DND-41 (cell line): ENCODE data around the gene BARHL2.

Experiments used
- ATAC-seq: fragments of 200-7000 bp; cut with Tn5 transposase; 3 replicates; pipeline ENCODE4 v1.9.1; 2021; ENCODE audit warnings: low read depth; ENCODE audit not compliant: insufficient read depth
- DNase-seq: peaks from one replicate; pipeline ENCODE4 v3.0.0-alpha.2; 2020
- H2AFZ ChIP-seq: 2 replicates; pipeline ENCODE4 v1.6.0; 2012; ENCODE audit warnings: low read depth, low read length
- H3K27ac ChIP-seq: 2 replicates; pipeline ENCODE4 v1.5.1; 2012; ENCODE audit warnings: low read length, inconsistent platforms
- H3K27me3 ChIP-seq: fragments of 200-600 bp; sonication (generic); 2 replicates; pipeline ENCODE4 v1.6.0; 2012; ENCODE audit warnings: low read length, mild to moderate bottlenecking, inconsistent platforms; ENCODE audit not compliant: insufficient read depth, poor library complexity
- H3K36me3 ChIP-seq: 2 replicates; pipeline ENCODE4 v1.5.1; 2012; ENCODE audit warnings: low read length, inconsistent platforms; ENCODE audit not compliant: insufficient read depth
- H3K4me1 ChIP-seq: 2 replicates; pipeline ENCODE4 v1.5.1; 2012; ENCODE audit warnings: mild to moderate bottlenecking, low read length; ENCODE audit not compliant: insufficient read depth
- H3K4me2 ChIP-seq: 2 replicates; pipeline ENCODE4 v1.6.0; 2012; ENCODE audit warnings: mild to moderate bottlenecking, moderate library complexity, low read length, inconsistent platforms; ENCODE audit not compliant: insufficient read depth
- H3K4me3 ChIP-seq, 2 experiments: fragments of 200-600 bp in 1 of 2; shearing (Covaris generic) in 1 of 2; 2 replicates each; pipeline ENCODE4 v1.5.1; 2012 to 2016; ENCODE audit warnings: inconsistent platforms in 2 of 2, low read length in 2 of 2, mild to moderate bottlenecking in 2 of 2, low read depth in 1 of 2, moderate library complexity in 1 of 2
- H3K79me2 ChIP-seq: 2 replicates; pipeline ENCODE4 v1.6.0; 2012; ENCODE audit warnings: low read length, inconsistent platforms; ENCODE audit not compliant: insufficient read depth
- H3K9ac ChIP-seq: 2 replicates; pipeline ENCODE4 v1.6.0; 2012; ENCODE audit warnings: low read depth, mild to moderate bottlenecking, inconsistent platforms, low read length, moderate library complexity
- H3K9me3 ChIP-seq: 2 replicates; pipeline ENCODE4 v1.5.1; 2012; ENCODE audit warnings: low read length, moderate library complexity, mild to moderate bottlenecking, inconsistent platforms; ENCODE audit not compliant: insufficient read depth, severe bottlenecking
- H4K20me1 ChIP-seq: 2 replicates; pipeline ENCODE4 v1.6.0; 2012; ENCODE audit warnings: low read length; ENCODE audit not compliant: insufficient read depth
- CTCF ChIP-seq: IDR thresholded peaks from 2 replicates; pipeline ENCODE4 v1.5.1; 2012; ENCODE audit warnings: borderline replicate concordance, low read length, moderate library complexity, mild to moderate bottlenecking; ENCODE audit not compliant: poor library complexity, severe bottlenecking; ENCODE audit errors: extremely low read depth
- EZH2 ChIP-seq: IDR thresholded peaks from 3 replicates; pipeline ENCODE4 v1.6.1; 2012; ENCODE audit warnings: borderline replicate concordance, low read depth, mild to moderate bottlenecking, moderate library complexity, low read length, inconsistent platforms; ENCODE audit not compliant: severe bottlenecking

Gene BARHL2

GRCh38 chr1:90761781-90762589 lies 44.9 kb upstream of the BARHL2 start:
- DNase-seq (no peak), ATAC-seq (no peak)
- no peaks in the 10 kb centered on the region for H3K4me1 ChIP-seq
- H3K79me2 ChIP-seq = no peaks in the 10 kb centered on the region
- H3K27ac ChIP-seq = no peak overlapping the region
- no peaks in the 10 kb centered on the region for H4K20me1 ChIP-seq
- no peak overlapping the region for H2AFZ ChIP-seq
- H3K36me3 ChIP-seq = no peaks in the 10 kb centered on the region
- no peaks in the 10 kb centered on the region for H3K27me3 ChIP-seq
- no peak overlapping the region for H3K9ac ChIP-seq
- TF ChIP-seq EZH2 = no peak
- TF ChIP-seq CTCF = no peak
- H3K4me2 ChIP-seq = no peak overlapping the region
- H3K4me3 ChIP-seq = no peak overlapping the region
- H3K9me3 ChIP-seq = no peaks in the 10 kb centered on the region

DNA sequence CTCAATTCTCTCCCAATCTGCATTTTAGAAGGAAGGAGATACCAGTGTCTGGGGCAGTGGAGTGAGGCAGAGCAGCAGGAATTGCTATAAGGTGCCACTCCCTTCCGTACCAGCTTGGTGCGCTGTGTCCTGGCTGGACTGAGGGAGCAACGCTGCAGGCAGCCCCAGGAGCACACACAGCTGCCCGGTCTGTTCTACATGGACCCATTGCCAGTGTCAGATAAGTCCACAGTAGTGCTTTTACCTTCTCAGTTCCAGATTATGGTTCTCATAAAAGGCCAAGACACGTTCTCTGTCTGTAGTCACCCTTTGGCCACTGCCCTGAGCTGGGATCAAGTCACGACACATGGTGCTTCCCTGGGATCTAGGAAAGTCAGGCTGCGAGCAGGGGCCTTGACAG lies 44.1 kb upstream of the BARHL2 start:
- no peaks in the 10 kb centered on the region for H3K36me3 ChIP-seq
- no peak overlapping the region for H2AFZ ChIP-seq
- ATAC-seq = no peak
- no peaks in the 10 kb centered on the region for H3K4me1 ChIP-seq
- H3K4me2 ChIP-seq = no peak overlapping the region
- DNase-seq = no peak
- no peak overlapping the region for H3K27ac ChIP-seq
- no peaks in the 10 kb centered on the region for H3K79me2 ChIP-seq
- TF ChIP-seq CTCF = no peak
- TF ChIP-seq EZH2 = no peak
- no peak overlapping the region for H3K9ac ChIP-seq
- no peaks in the 10 kb centered on the region for H4K20me1 ChIP-seq
- H3K4me3 ChIP-seq = no peak overlapping the region
- H3K9me3 ChIP-seq = no peaks in the 10 kb centered on the region
- no peaks in the 10 kb centered on the region for H3K27me3 ChIP-seq

DNA sequence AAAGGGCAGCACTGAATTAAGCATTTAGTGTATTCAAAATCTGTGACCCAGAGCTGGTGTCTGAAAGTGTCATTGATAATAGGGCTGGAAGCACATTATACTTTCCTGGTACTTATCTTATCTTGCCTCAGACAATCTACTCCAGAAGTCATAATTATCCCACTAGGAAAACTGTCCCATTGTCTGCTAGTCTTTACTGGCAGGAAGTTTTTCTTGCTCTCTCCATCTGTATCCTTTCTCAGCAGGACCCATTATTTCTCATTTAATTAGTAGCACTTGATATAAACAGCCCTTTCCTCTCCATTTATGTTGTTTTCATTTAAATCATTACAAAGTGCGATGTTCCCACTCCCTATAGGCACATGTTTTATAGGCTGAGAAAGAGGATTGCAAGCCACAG lies 36.5 kb upstream of the BARHL2 start:
- TF ChIP-seq CTCF (no peak), EZH2 (no peak)
- no peak overlapping the region for H3K9ac ChIP-seq
- ATAC-seq = no peak

More for the DNA sequence above, 36.5 kb upstream of the BARHL2 start:
- no peaks in the 10 kb centered on the region for H4K20me1 ChIP-seq
- H2AFZ ChIP-seq = no peak overlapping the region
- H3K36me3 ChIP-seq = no peaks in the 10 kb centered on the region
- H3K4me1 ChIP-seq = no peaks in the 10 kb centered on the region
- H3K27ac ChIP-seq = no peak overlapping the region
- H3K9me3 ChIP-seq = no peaks in the 10 kb centered on the region
- DNase-seq = no peak
- H3K4me2 ChIP-seq = no peak overlapping the region
- H3K4me3 ChIP-seq = no peak overlapping the region
- H3K27me3 ChIP-seq = no peaks in the 10 kb centered on the region
- no peaks in the 10 kb centered on the region for H3K79me2 ChIP-seq
